Stomach (tissue), 9 donors: Measurements from ENCODE around the gene UNC5B. TPM values are rescaled to one million over a fixed set of nuclear protein-coding genes. Genes with fewer than 3 reads are reported as not detected.
A peak's percentile ranks its signal among the peaks of the same experiment; 100 is the strongest.

Experiments used
- DNase-seq, 2 donors: peaks; one replicate each; pipeline versions ENCODE4 v3.0.0 to v3.0.0-alpha.2; 2013 to 2019
- H3K27ac ChIP-seq, 5 donors: fragments of 200-600 bp in 4 of 5; sonication (generic) in 4 of 5; one replicate each; pipeline ENCODE4 v1.5.1; 2013 to 2019; ENCODE audit warnings: mild to moderate bottlenecking in 1 of 5, moderate library complexity in 1 of 5
- H3K27me3 ChIP-seq, 3 donors: fragments of 200-600 bp; sonication (generic); one replicate each; pipeline ENCODE4 v1.5.1; 2017 to 2019; ENCODE audit warnings: mixed run types in 1 of 3
- H3K36me3 ChIP-seq, 4 donors: fragments of 200-600 bp; sonication (generic); 1 replicate in 3 of 4; 2 replicates in 1 of 4; pipeline ENCODE4 v1.5.1; 2016 to 2019
- H3K4me1 ChIP-seq, 4 donors: fragments of 200-600 bp; sonication (generic); one replicate each; pipeline ENCODE4 v1.5.1; 2016 to 2019
- H3K4me3 ChIP-seq, 4 donors: fragments of 200-600 bp; sonication (generic) in 3 of 4; one replicate each; pipeline ENCODE4 v1.5.1; 2016 to 2019; ENCODE audit warnings: mild to moderate bottlenecking in 1 of 4
- H3K9me3 ChIP-seq, 4 donors: fragments of 200-600 bp; sonication (generic); one replicate each; pipeline ENCODE4 v1.5.1; 2016 to 2019
- EP300 ChIP-seq: sonication (generic); formaldehyde crosslinking; IDR thresholded peaks from one replicate; pipeline ENCODE4 v1.6.1; 2017; ENCODE audit warnings: antibody characterized with exemption
- POLR2A ChIP-seq, 4 donors: fragments of 450-650 bp; IDR thresholded peaks; one replicate each; pipeline ENCODE4 v1.6.1; 2016; ENCODE audit warnings: antibody characterized with exemption in 4 of 4, control low read depth in 2 of 4, mild to moderate bottlenecking in 1 of 4, moderate library complexity in 1 of 4
- POLR2AphosphoS5 ChIP-seq, 3 donors: sonication (generic); formaldehyde crosslinking; IDR thresholded peaks; one replicate each; pipeline ENCODE4 v1.6.1; 2016; ENCODE audit warnings: antibody characterized with exemption in 3 of 3
- WGBS, 5 donors: extraction: QIAGEN DNeasy Blood & Tissue Kit in 3 of 5; methylation state at CpG; one replicate each; pipeline versions ENCODE4 v1.1.5 to v1.1.7; 2013 to 2018; 5-methylcytosine and 5-hydroxymethylcytosine counted together
- intact Hi-C: fragments of 100-400 bp; cut with DNase I; formaldehyde crosslinking; loops from one replicate; pipeline ENCODE4 v1.15.1; 2023; ENCODE audit warnings: low total_unique reads
- polyA plus RNA-seq, 3 donors: library from polyadenylated mRNA; stranded (reverse); fragments of 200-250 nt; gene quantifications; one replicate each; pipeline ENCODE4 v1.2.3, GENCODE V29; 2013
- total RNA-seq, 5 donors: library from RNA; depleted of rRNA; stranded (reverse); fragments of >200 nt; gene quantifications; one replicate each; pipeline versions ENCODE4 v1.1.0 to v1.2.3, GENCODE V29; 2014 to 2016
- TF ChIP-seq, protein P1 (sequence below), 7 experiments: fragments of 450-650 bp in 4 of 7; fragments of 200-600 bp in 3 of 7; sonication (generic) in 3 of 7; IDR thresholded peaks; one replicate each; pipeline ENCODE4 v1.5.1; 2016 to 2019; ENCODE audit warnings: antibody characterized with exemption in 7 of 7, control low read depth in 2 of 7, mild to moderate bottlenecking in 1 of 7
- donor health status: healthy with polysubstance abuse.
- donor health status: Bipolar disorder and iron deficiency.
- donor health status: healthy.

UNC5B gene
- total and polyA plus RNA-seq, 8 donors = 1.4 to 42.9 (median 5.7) TPM

DNA sequence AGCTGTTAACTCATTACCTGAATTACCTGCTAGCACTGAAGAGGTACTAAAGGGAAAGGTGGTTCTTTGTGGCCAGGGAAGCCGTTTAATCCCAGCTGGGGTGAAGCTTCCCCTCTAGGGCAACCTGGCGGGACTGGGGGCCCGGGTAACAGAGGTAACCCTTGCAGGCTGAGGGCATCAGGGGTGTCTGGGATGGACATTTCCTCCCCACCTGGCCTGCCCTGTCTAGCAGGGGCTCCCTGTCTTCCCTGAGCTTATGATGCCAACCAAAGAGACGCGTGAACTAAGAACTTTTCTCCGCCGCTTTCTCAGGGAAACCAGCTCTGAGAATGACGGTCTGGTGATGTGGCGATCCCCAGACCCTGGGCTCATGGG is 52.8 kb downstream of the UNC5B start:
- Histone ChIP-seq H3K4me3 (no peak overlapping the region), H3K36me3 (no peaks in the 10 kb centered on the region), H3K4me1 (peaks cover 18 to 76% (median 49%) of the 10 kb centered on the region in 4 donors), H3K27ac (peak overlapping the region in 3 of 5 donors; percentile 38 to 76 (median 41)), H3K27me3 (no peaks in the 10 kb centered on the region), H3K9me3 (no peaks in the 10 kb centered on the region)
- no peak for TF ChIP-seq POLR2AphosphoS5 (IDR thresholded peaks at IDR 0.05)
- TF ChIP-seq POLR2A (IDR thresholded peaks at IDR 0.05) = no peak
- TF ChIP-seq, protein P1, sequence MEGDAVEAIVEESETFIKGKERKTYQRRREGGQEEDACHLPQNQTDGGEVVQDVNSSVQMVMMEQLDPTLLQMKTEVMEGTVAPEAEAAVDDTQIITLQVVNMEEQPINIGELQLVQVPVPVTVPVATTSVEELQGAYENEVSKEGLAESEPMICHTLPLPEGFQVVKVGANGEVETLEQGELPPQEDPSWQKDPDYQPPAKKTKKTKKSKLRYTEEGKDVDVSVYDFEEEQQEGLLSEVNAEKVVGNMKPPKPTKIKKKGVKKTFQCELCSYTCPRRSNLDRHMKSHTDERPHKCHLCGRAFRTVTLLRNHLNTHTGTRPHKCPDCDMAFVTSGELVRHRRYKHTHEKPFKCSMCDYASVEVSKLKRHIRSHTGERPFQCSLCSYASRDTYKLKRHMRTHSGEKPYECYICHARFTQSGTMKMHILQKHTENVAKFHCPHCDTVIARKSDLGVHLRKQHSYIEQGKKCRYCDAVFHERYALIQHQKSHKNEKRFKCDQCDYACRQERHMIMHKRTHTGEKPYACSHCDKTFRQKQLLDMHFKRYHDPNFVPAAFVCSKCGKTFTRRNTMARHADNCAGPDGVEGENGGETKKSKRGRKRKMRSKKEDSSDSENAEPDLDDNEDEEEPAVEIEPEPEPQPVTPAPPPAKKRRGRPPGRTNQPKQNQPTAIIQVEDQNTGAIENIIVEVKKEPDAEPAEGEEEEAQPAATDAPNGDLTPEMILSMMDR (IDR thresholded peaks at IDR 0.05) = no peak
- no peak for TF ChIP-seq EP300
- 89 to 94% (median 90%) methylated on average over 9 of the region's 9 CpGs for WGBS, 5 donors
- intact Hi-C loops = no loop called here
- DNase-seq = no peak

DNA sequence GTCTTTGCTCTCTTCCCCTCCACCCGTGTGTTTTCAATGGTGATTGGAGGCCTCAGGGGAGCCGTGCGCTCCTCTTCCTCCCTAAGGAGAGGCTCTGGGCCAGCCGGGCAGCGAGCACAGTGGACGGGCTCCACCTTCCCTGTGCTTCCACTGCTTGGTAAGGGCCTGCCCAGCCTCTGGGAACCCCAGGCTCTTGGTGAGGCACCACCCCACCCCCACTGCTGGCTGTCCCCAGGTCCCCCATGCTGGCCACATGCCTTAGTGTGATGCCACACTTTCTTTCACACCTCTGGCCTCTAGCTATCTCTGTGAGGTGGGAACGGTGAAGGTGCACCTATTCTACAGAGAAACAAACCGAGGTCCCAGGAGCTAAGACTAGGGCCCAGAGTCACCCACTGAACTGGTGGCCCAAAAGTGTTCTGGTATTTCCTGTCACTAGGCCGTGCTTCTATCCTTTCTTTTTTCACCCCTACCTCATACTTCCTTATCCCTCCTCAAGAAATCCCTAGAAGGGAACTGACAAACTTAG is 53.3 kb downstream of the UNC5B start:
- intact Hi-C loops = no loop called here
- H3K27ac ChIP-seq = peak overlapping the region in 4 of 5 donors; percentile 33 to 76 (median 40)
- H3K9me3 ChIP-seq = no peaks in the 10 kb centered on the region
- TF ChIP-seq POLR2A (IDR thresholded peaks at IDR 0.05) (no peak), EP300 (no peak)
- H3K4me1 ChIP-seq = peaks cover 13 to 76% (median 46%) of the 10 kb centered on the region in 4 donors
- no peaks in the 10 kb centered on the region for H3K27me3 ChIP-seq
- H3K36me3 ChIP-seq = no peaks in the 10 kb centered on the region
- H3K4me3 ChIP-seq = no peak overlapping the region
- no peak for DNase-seq
- 85 to 90% (median 86%) methylated on average over 8 to 9 of the region's 9 CpGs for WGBS, 5 donors

DNA sequence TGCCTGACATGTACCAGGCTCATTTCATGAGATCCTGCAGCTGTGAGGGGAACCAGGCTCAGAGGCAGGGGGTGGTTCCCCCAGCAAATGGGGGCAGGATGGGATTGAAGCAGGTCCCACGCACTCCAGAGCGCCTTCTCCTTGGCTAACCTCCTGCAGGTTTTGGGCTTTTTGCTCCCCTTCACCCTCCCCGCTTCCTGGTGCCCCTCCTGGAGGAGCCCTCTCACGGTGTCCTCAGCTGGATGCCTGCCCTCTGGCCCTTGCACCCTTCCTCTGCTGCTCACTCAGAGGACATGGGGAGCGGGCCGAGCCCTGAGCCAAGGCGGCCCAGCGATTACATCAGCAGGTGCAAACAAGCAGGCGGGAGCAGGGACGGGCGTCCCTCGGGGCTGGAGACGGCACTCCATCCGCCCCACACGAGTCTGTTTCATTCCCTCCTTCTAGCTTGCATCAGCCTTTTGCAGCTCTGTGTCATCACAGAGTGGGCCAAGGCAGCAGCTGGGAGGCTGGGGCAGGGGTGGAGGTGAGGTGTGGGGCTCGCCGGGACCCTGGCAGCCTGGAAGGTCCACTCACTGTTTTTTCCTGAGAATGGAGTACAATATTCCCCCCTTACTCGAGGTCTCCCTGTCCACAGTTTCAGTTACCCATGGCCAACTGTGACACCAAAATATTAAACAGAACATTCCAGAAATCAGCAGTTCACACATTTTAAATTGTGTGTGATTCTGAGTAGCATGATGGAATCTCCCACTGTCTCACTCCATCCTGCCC is 54.0 kb downstream of the UNC5B start:
- Histone ChIP-seq H3K4me1 (peaks cover 10 to 70% (median 43%) of the 10 kb centered on the region in 4 donors), H3K36me3 (no peaks in the 10 kb centered on the region), H3K27ac (peak overlapping the region in 4 of 5 donors; percentile 33 to 76 (median 40)), H3K9me3 (no peaks in the 10 kb centered on the region), H3K4me3 (no peak overlapping the region), H3K27me3 (no peaks in the 10 kb centered on the region)
- 32 to 53% (median 39%) methylated on average over 18 of the region's 18 CpGs for WGBS, 5 donors
- intact Hi-C loops = no loop called here
- DNase-seq = peak; percentile 81 to 84
- TF ChIP-seq POLR2AphosphoS5 (IDR thresholded peaks at IDR 0.05) (peak; percentile 9 to 56 (median 10)), POLR2A (IDR thresholded peaks at IDR 0.05) (no peak), EP300 (no peak)
- TF ChIP-seq, protein P1 (IDR thresholded peaks at IDR 0.05) = peak in 1 of 7 experiments; percentile 15

DNA sequence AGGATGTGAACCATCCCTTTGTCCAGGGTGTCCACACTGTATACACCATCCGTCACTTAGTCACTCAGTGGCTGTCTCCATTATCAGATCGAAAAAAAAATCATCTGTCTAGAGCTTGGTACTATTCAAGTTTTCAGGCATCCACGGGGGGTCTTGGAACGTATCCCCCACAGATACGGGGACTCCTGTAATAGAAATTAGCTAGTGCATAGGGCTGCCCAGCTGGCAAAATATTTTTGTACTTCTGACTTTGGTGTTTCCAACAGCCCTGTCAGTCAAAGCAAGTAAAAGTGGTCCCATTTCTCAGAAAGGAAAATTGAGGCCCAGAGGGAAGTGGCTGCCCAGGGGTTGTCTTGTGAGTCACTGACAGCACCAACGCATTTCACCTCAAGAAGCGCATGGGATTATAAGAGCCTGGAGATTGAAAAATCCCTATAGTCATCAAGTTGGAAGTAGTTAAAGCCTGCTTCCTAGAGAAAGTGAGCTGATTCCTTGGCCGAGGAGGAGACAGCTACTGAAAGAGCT is 54.6 kb downstream of the UNC5B start:
- intact Hi-C loops = no loop called here
- 85 to 91% (median 88%) methylated on average over 8 of the region's 8 CpGs for WGBS, 5 donors
- H3K27ac ChIP-seq = peak overlapping the region in 2 of 5 donors; percentile 38 to 76

More for the DNA sequence above, 54.6 kb downstream of the UNC5B start:
- Histone ChIP-seq H3K9me3 (no peaks in the 10 kb centered on the region), H3K4me1 (peaks cover 10 to 63% (median 47%) of the 10 kb centered on the region in 4 donors), H3K27me3 (no peaks in the 10 kb centered on the region), H3K36me3 (no peaks in the 10 kb centered on the region), H3K4me3 (no peak overlapping the region)
- no peak for TF ChIP-seq POLR2AphosphoS5 (IDR thresholded peaks at IDR 0.05)
- TF ChIP-seq, protein P1 (IDR thresholded peaks at IDR 0.05) = no peak
- TF ChIP-seq POLR2A (IDR thresholded peaks at IDR 0.05) = no peak
- TF ChIP-seq EP300 = no peak
- DNase-seq = no peak
